ENCODE results near the gene DPM2. TPM values are rescaled to one million over a fixed set of nuclear protein-coding genes. Genes with fewer than 3 reads are reported as not detected.

Gene DPM2
- total RNA-seq, 1 donor from 2014 or later = 17.7 TPM

DNA sequence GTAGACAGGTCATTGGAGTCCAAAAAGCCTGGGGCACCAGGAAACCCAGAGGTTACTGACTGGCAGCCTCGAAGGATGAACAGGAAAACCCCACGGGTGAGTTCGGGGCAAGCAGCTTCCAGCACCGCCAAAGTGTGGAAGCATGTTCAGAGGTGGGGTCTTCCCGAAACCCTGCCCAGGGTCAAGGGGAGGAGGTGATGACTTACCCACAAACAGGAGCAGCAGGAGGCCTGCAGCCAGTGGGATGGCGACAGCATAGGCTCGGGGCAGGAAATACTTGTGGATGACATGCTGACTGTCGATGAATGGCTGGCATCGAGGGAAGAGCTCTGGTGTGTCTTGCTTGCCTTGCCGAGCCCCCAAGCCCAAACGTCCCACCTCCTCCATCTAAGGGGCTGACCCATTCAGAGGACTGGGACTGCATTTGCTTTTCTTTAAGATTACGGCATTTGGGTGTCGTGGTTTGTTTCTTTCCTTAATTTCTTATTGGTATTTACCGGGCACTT, 1.3 kb downstream of the DPM2 start:
- Histone ChIP-seq H3K27me3 (no peaks in the 10 kb centered on the region), H3K4me3 (peak overlapping the region; percentile 77 to 87), H3K36me3 (peaks cover 0 to under 1% of the 10 kb centered on the region in 2 donors), H3K27ac (no peak overlapping the region), H3K9me3 (no peaks in the 10 kb centered on the region), H3K4me1 (peaks cover 41% of the 10 kb centered on the region)
- no peak for DNase-seq (ENCODE audit: extremely low spot score in 2 of 2)
- intact Hi-C loops (cut with DNase I) = no loop called here
- TF ChIP-seq, protein P1, sequence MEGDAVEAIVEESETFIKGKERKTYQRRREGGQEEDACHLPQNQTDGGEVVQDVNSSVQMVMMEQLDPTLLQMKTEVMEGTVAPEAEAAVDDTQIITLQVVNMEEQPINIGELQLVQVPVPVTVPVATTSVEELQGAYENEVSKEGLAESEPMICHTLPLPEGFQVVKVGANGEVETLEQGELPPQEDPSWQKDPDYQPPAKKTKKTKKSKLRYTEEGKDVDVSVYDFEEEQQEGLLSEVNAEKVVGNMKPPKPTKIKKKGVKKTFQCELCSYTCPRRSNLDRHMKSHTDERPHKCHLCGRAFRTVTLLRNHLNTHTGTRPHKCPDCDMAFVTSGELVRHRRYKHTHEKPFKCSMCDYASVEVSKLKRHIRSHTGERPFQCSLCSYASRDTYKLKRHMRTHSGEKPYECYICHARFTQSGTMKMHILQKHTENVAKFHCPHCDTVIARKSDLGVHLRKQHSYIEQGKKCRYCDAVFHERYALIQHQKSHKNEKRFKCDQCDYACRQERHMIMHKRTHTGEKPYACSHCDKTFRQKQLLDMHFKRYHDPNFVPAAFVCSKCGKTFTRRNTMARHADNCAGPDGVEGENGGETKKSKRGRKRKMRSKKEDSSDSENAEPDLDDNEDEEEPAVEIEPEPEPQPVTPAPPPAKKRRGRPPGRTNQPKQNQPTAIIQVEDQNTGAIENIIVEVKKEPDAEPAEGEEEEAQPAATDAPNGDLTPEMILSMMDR (IDR thresholded peaks at IDR 0.05) = no peak
- TF ChIP-seq POLR2AphosphoS5 (IDR thresholded peaks at IDR 0.05; ENCODE audit: insufficient read depth in 1 of 2, low read depth in 1 of 2) = no peak
- TF ChIP-seq POLR2A (IDR thresholded peaks at IDR 0.05) = no peak

- H3K36me3 ChIP-seq = no peaks in the 10 kb centered on the region
- H3K9me3 ChIP-seq = no peaks in the 10 kb centered on the region
- DNase-seq (ENCODE audit: extremely low spot score in 2 of 2) = no peak
- TF ChIP-seq, protein P1 (IDR thresholded peaks at IDR 0.05) = no peak
- TF ChIP-seq POLR2AphosphoS5 (IDR thresholded peaks at IDR 0.05; ENCODE audit: insufficient read depth in 1 of 2, low read depth in 1 of 2) = no peak
- TF ChIP-seq POLR2A (IDR thresholded peaks at IDR 0.05) = no peak
- H3K27ac ChIP-seq = no peak overlapping the region
- intact Hi-C loops (cut with DNase I) = no loop called here
- H3K4me3 ChIP-seq = no peak overlapping the region
- peaks cover 47% of the 10 kb centered on the region for H3K4me1 ChIP-seq
- no peaks in the 10 kb centered on the region for H3K27me3 ChIP-seq
Observed at GRCh38 chr9:127935765-127936221, 1.9 kb downstream of the DPM2 start.

GRCh38 chr9:127934986-127935385, 2.7 kb downstream of the DPM2 start:
- H3K4me3 ChIP-seq = no peak overlapping the region
- peaks cover 54% of the 10 kb centered on the region for H3K4me1 ChIP-seq
- H3K27me3 ChIP-seq = no peaks in the 10 kb centered on the region
- no peaks in the 10 kb centered on the region for H3K36me3 ChIP-seq
- no peak overlapping the region for H3K27ac ChIP-seq
- H3K9me3 ChIP-seq = no peaks in the 10 kb centered on the region
- intact Hi-C loops (cut with DNase I) = no loop called here
- TF ChIP-seq, protein P1 (IDR thresholded peaks at IDR 0.05) = no peak
- DNase-seq (ENCODE audit: extremely low spot score in 2 of 2) = no peak

DNA sequence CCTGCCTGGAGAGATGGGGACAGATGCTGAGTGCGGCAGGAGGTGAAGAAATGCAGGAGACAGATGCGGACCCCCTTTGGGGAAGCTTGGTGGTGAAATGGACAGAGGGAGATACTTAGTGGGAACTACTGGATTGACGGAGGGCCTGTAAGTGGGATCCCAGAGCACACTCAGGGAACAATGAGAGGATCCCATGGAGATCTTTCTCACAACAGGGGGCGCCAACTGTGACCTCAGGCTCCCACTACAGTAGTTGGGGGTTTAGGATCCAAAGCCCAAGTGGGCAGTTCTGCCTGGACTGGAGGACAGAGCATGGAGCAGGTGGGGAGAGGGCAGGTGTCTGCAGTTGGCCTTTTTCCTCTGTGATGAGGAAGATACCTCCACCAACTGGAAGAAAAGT, 3.4 kb downstream of the DPM2 start:
- H3K27me3 ChIP-seq = no peaks in the 10 kb centered on the region
- intact Hi-C loops (cut with DNase I) = no loop called here
- H3K4me1 ChIP-seq = peaks cover 54% of the 10 kb centered on the region
- H3K4me3 ChIP-seq = no peak overlapping the region
- no peaks in the 10 kb centered on the region for H3K36me3 ChIP-seq
- H3K27ac ChIP-seq = no peak overlapping the region
- no peaks in the 10 kb centered on the region for H3K9me3 ChIP-seq
- TF ChIP-seq POLR2A (IDR thresholded peaks at IDR 0.05) (no peak), POLR2AphosphoS5 (IDR thresholded peaks at IDR 0.05; ENCODE audit: insufficient read depth in 1 of 2, low read depth in 1 of 2) (no peak)
- TF ChIP-seq, protein P1 (IDR thresholded peaks at IDR 0.05) = no peak
- no peak for DNase-seq (ENCODE audit: extremely low spot score in 2 of 2)

GRCh38 chr9:127931092-127931881, 6.4 kb downstream of the DPM2 start:
- H3K4me3 ChIP-seq = peak overlapping the region; percentile 42 to 71
- peaks cover 54% of the 10 kb centered on the region for H3K4me1 ChIP-seq
- no peaks in the 10 kb centered on the region for H3K36me3 ChIP-seq
- no peak for DNase-seq (ENCODE audit: extremely low spot score in 2 of 2)
- peak overlapping the region; percentile 74 for H3K27ac ChIP-seq
- intact Hi-C loops (cut with DNase I) = no loop called here
- H3K9me3 ChIP-seq = no peaks in the 10 kb centered on the region
- H3K27me3 ChIP-seq = no peaks in the 10 kb centered on the region
- TF ChIP-seq POLR2AphosphoS5 (IDR thresholded peaks at IDR 0.05; ENCODE audit: insufficient read depth in 1 of 2, low read depth in 1 of 2) (peak in 1 of 2 donors; percentile 11), POLR2A (IDR thresholded peaks at IDR 0.05) (no peak)
